GM18508 (cell line): Measurements from ENCODE around the gene BLZF1.
"Not testable (repeated sequence)": the region's sequence is repeated elsewhere in the genome, so short reads cannot be mapped to it uniquely, and the experiment has no call there.

Experiments
- ATAC-seq: cut with Tn5 transposase; IDR thresholded peaks from one replicate; pipeline ENCODE4 v1.9.1; 2021; ENCODE audit warnings: moderate number of reproducible peaks; ENCODE audit not compliant: insufficient read depth, unreplicated experiment

Gene BLZF1

GRCh38 chr1:169348383-169349036 is 19.5 kb upstream of the BLZF1 start:
- no peak for ATAC-seq

- ATAC-seq = no peak
These were observed 7.6 kb upstream of the BLZF1 start for GRCh38 chr1:169360415-169360814.

DNA sequence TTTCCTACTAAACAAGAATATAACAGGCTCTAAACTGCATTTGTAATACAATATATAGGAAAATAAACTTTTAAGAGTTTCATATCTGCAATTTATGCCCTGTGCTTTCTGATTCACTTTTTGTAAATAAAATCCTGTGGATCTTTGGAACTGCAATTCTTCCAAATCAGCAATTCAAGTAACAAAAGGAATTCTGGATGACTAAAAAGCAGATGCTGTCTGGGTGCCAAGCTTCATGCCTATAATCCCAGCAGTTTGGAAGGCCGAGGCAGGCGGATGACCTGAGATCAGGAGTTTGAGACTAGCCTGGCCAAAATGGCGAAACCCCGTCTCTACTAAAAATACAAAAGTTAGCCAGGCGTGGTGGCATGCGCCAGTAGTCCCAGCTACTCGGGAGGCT is 6.7 kb upstream of the BLZF1 start:
- ATAC-seq = no peak

DNA sequence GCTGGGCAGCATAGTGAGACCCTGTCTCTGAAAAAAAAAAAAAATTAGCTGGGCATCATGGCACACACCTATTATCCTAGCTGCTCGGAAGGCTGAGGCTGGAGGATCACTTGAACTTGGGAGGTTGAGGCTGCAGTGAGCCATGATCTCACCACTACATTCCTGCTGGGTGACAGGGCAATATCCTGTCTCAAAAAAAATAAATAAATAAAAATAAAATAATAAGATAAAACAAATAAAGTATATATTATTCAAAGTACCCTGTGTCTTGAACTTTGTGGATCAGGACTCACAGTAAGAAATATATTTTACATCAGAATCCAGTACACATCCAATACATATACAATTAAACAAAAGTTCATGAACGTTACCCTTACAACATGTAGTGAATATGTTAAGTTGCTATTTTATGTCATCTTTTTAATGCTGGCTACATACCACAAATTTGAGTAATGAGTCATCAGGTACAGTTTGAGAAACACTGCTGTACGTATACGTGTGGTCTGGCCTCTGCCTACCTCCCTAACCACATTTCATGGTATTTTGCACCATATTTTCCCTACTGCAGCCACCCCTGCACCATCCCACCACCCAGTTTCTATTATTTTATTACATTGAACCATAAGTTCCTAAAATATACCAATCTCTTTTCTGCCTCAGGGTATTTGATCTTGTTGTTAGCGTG is 4.8 kb upstream of the BLZF1 start:
- ATAC-seq = no peak

GRCh38 chr1:169364948-169365347 is 3.0 kb upstream of the BLZF1 start:
- ATAC-seq = no peak

GRCh38 chr1:169367096-169367685 is 804 bp upstream of the BLZF1 start:
- no peak for ATAC-seq

DNA sequence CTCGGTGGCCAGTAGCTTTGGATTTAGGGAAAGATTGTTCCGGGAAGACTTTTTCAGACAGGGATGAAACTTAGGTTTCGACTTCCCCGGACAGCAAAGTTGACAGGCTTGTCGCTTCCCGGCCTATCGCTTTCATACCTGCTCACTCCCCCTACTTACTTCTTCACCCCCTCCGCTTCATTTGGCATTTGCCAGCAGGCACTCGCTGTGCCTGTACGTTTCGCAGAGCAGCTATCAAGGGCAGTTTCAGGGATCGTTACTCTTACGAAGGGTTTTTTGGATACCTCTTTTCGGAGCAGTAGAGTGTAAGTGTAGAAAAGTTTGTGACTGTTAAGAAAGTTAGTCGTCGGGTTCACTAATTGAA is 393 bp downstream of the BLZF1 start:
- no peak for ATAC-seq

DNA sequence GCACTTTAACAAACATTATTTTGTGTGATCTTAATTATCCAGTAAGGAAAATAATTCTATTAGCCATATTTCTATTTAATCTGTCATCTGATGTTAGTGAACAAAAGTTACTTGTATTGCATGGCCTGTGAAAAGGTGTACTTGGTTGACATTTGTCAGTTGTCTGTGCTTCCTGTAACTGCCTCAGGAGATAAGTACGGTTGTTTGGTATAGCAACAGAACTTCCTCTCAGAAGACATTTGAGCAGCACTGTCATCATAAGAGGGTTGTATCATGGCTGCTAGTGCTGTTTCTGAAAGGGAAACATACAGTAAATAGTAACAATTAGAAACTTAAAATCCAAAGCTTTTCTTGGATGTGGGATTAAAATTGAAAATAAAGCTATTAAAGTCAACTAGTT is 3.4 kb downstream of the BLZF1 start:
- ATAC-seq = no peak

DNA sequence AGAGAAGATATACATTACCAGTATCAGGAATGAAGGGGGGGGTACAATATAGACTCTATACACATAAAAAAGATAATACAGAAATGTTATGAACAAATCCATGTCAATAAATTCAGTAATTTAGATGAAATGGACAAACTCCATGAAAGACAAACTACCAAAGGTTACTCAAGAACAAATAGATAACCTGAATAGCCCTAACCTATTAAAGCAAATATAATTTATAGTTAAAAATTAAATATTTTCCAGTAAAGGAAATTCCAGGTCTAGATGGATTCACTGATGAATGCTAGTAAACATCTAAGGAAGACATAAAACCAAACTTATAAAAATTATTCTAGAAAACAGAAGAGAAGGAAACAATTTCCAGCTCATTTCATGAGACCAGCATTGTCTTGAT is 13.2 kb downstream of the BLZF1 start:
- ATAC-seq = no peak

DNA sequence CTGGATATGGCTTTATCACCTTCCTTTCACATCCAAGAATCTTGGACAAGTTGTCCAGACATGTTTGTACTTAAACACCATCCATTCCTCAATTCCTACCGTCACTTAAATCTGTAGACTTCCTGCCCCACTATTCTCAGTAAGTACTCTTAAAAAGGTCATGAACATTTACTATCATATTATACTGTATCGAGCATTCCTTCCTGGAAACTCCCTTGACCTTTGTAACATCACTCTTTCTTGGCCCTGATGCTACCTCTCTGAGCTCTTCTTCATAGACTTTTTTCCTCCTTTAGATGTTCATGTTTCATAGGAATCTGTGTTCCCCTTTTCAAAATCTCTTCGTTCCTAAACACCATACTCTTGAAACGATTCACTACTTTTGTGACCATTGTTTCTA is 15.5 kb downstream of the BLZF1 start:
- ATAC-seq = no peak

- no peak for ATAC-seq
These were observed 19.4 kb downstream of the BLZF1 start for GRCh38 chr1:169387399-169387798.

- ATAC-seq = no peak
These were observed 22.3 kb downstream of the BLZF1 start for GRCh38 chr1:169390303-169390702.

- ATAC-seq = no peak
These were observed 24.4 kb downstream of the BLZF1 start for GRCh38 chr1:169392406-169392805.

GRCh38 chr1:169395955-169396354 is 28.0 kb downstream of the BLZF1 start:
- no peak for ATAC-seq

GRCh38 chr1:169402578-169402977 is 34.6 kb downstream of the BLZF1 start:
- not testable (repeated sequence) for ATAC-seq

- ATAC-seq = not testable (repeated sequence)
These were observed 40.3 kb downstream of the BLZF1 start for GRCh38 chr1:169408340-169408739.

- ATAC-seq = no peak
These were observed 47.0 kb downstream of the BLZF1 start for GRCh38 chr1:169414952-169415351.

DNA sequence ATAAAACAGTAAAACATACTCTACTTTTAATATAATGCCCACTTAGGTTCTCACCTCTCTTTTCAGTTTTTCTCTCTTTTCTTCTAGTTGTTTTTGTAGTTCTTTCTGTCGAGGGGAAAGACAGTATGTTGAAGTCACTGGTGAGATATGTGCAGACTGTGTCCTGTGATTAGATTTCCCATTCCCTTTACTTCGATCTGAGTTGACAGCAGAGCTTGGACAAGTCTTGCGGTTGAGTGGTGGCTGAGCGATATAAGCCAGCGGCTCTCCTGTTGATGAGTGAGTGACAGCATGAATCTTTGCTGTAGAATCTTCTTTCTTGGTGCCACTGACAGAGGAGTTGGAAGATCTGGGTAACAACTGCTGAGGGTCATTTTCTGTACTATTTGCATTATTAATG is 53.3 kb downstream of the BLZF1 start:
- ATAC-seq = no peak

GRCh38 chr1:169426174-169426705 is 58.2 kb downstream of the BLZF1 start:
- no peak for ATAC-seq

DNA sequence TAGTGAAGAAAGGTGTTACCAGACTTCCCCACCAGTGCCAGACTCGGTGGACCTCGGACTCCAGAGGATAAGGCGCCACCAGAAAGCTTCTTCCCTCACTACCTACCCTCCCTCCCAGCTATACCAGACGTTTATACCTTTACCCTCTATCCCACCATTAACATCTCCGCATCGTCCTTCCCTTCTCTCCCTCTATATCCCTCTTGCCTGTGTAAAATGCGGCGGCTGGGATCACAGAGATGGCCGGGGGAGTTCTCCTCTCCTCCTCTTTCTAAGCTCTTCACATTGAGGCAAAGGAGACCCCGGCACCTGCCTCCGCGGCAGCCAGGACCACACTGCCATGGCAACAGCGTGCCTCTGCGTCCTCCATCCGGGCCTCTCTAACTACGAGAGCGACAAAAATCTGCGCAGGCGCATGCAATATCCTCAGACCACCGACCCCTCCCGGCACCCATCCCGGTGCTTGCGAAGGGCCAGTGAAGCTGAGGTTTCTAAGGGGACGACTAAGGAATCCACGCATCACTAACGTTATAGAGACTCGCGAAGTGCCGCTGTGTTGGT is 59.2 kb downstream of the BLZF1 start, which contains the start of gene CCDC181:
CCDC181 (minus strand) TSS at position 394 of the 561 bp plus-strand sequence. CDS start 2,547 bp downstream, outside the sequence.
- ATAC-seq = no peak
